GM12872 (cell line): ENCODE results near the gene DCPS.

Experiments used
- CTCF ChIP-seq: IDR thresholded peaks from 3 replicates; pipeline ENCODE4 v1.5.1; 2011; ENCODE audit warnings: low read depth, mild to moderate bottlenecking, low read length, moderate library complexity; ENCODE audit not compliant: insufficient read depth

Gene DCPS

GRCh38 chr11:126368336-126369119 lies 64.7 kb downstream of the DCPS start:
- 0 out of 3 replicates have a peak, but pooled peaks have one; percentile 6 for TF ChIP-seq CTCF

GRCh38 chr11:126370016-126370415 lies 66.2 kb downstream of the DCPS start:
- TF ChIP-seq CTCF = no peak

DNA sequence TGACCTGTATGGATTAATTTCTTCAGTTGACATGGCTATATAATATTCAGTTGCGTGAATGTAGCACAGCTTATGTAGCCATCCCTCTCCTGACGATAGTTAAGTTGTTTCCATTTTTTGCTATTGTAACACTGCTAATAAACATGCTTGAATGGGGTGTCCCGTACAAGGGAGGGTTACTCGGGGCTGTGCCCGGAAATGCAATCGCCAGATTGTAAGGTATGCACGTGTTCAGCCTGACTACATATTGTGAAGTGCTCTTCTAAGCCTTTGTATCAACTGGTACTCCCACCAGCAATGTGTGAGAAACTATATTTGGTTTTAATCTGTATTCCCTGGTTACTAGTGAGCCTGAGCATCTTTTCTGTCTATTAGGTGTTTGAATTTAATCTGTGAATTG lies 67.7 kb downstream of the DCPS start:
- TF ChIP-seq CTCF = no peak

- no peak for TF ChIP-seq CTCF
Measured at GRCh38 chr11:126375726-126376125, 71.9 kb downstream of the DCPS start.

DNA sequence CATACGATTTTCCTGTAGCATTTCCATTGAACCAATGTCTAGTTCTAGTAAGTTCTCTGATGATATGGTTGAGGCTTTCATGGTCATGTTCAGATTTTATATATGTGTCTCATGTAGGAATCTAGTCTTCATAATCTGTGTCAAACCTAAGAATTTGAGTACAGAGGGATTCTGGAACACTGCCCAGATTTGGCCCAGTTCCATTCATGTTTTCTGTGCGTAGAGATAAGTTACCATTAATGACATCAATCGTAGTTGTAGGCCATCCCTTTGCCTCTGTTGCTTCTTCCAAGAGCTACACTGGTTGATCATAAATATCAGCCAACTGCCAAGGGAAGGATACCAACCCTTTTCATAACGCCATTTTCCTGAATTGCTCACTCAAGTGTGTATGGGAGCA lies 74.9 kb downstream of the DCPS start:
- TF ChIP-seq CTCF = no peak

DNA sequence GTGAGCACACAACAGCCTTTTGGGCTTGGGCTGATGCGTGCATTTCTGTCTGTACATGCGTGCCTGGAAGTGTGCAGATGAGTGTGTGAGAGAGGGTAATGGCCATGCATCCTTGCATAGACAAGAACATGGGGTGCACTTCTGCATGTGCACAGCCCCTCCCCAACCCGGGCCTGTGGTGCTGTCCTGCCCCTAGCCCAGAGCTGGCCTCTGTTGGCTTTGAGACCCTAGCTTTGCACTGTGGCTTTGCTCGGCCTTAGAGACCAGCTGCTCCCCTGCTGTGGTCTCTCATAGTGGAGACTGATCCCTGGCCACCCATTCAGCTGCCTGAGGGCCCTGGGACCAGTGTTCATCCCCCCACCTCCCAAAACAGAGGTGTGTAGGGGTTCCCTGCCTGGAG lies 77.0 kb downstream of the DCPS start:
- no peak for TF ChIP-seq CTCF

DNA sequence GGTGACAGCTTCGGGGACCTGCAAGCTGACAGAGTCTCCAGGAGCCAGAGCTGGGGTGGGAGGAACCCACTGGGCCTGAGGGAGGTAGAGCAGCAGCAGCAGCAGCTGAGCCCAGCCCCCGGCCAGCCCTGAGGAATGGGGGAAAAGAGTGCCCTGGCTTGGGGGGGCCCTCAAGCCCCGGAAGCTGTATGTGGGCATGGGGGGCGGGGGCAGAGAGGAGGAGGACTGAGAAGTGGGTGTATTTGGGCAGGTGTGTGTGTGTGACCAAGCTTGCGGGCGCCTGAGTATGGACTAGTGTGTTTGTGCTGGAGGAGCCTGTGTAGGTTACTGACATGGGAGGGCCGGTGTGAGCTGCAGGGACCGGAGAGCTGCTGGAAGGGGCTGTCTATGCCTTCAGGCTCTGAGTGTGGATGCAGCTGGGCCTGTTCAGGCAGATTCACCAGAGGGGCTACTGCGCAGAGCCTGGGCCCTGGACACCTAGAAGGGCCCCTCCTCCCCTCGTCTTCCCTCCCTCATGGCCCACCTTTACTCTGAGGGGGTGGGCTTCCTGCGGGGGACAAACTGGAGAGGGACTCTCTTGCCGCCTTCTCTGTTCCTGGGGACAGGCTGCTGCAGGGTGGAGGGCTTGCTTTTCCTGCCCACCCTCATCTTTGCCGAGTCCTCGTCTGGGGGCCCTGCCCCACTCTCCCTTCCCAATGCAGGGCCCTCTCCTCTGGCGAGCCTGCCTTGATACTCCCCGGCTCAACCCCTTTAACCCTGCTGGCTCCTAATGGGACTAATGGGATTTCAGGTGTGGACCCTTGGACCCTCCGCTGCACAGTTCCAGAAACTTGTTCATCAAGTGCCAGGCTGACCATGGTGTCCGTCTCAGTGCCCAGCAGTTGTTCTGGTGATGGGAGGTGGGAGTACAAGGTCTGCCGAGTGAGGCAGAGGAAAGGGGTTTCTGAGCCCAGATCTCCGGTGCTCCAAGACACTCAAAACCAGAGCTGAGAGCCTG lies 79.8 kb downstream of the DCPS start:
- TF ChIP-seq CTCF = no peak
